ENCODE data around the gene MACROD2.

Gene MACROD2

GRCh38 chr20:15319439-15319838 lies 1324.1 kb downstream of the MACROD2 start:
- TF ChIP-seq CTCF (IDR thresholded peaks at IDR 0.05) (no peak), ZFX (IDR thresholded peaks at IDR 0.05; ENCODE audit: borderline replicate concordance) (no peak)
- no peak overlapping the region for H3K27ac ChIP-seq

GRCh38 chr20:15320941-15321340 lies 1325.6 kb downstream of the MACROD2 start:
- H3K27ac ChIP-seq = no peak overlapping the region
- TF ChIP-seq CTCF (IDR thresholded peaks at IDR 0.05) (no peak), ZFX (IDR thresholded peaks at IDR 0.05; ENCODE audit: borderline replicate concordance) (no peak)

DNA sequence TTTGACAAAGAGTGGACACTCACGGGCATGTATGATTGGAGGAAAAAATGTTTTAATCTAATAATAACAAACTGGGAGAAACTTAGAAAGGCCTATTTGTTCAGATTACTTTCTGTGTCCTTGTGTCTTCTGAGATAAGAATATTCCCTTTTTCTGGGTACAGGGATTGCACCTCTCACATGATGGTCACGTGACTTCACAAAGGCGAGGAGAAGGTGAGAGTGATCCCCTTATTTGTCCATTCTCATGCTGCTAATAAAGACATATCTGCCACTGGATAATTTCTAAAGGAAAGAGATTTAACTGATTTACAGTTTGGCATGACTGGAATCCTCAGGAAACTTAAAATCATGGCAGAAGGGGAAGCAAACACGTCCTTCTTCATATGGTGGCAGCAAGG lies 1331.8 kb downstream of the MACROD2 start:
- TF ChIP-seq ZFX (IDR thresholded peaks at IDR 0.05; ENCODE audit: borderline replicate concordance) = no peak
- TF ChIP-seq CTCF (IDR thresholded peaks at IDR 0.05) = no peak

GRCh38 chr20:15328084-15328483 lies 1332.8 kb downstream of the MACROD2 start:
- H3K27ac ChIP-seq = no peak overlapping the region
- TF ChIP-seq CTCF (IDR thresholded peaks at IDR 0.05) (no peak), ZFX (IDR thresholded peaks at IDR 0.05; ENCODE audit: borderline replicate concordance) (no peak)

More for the DNA sequence above, 1331.8 kb downstream of the MACROD2 start:
- H3K27ac ChIP-seq = no peak overlapping the region

- TF ChIP-seq ZFX (IDR thresholded peaks at IDR 0.05; ENCODE audit: borderline replicate concordance) = no peak
- TF ChIP-seq CTCF (IDR thresholded peaks at IDR 0.05) = no peak
- no peak overlapping the region for H3K27ac ChIP-seq
Measured at GRCh38 chr20:15332711-15333160, 1337.4 kb downstream of the MACROD2 start.

DNA sequence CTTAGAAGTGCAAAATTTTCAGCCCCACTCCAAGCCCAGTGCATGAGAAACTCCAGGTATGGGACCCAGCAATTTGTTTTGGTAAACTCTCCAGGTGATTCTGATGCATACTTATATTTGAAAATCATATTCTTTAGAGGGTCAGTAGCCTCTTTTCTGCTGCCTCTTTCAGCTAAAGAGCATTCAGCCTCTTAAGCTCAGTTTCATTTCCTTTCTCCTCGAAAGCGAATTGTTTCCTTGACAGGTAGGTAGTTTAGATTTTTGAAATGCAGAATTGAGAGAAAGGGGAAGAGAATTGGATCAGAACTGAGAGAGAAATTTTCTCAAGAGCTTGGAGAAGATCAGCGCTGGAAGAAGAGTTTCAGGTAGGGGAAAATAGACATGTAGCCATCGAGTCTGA lies 1337.9 kb downstream of the MACROD2 start:
- TF ChIP-seq ZFX (IDR thresholded peaks at IDR 0.05; ENCODE audit: borderline replicate concordance) (no peak), CTCF (IDR thresholded peaks at IDR 0.05) (no peak)
- H3K27ac ChIP-seq = no peak overlapping the region

DNA sequence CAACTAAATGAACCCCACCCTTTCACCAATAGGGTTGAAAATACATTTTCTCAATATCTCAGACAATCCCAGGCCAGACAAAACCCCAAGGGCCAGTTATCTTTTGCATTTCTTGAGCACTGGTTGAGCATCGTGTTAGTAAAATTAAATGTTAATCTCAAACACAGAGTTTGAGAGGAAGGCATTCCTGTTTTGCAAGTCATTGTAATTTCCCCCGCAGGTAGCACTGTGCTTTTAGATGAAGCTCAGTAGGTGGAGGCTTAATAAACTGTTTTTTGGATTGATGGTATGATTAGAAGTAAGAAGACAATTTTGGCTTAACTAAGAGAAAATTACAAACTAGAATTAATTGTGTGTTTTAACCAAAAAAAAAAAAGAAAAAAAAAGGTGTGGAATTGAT lies 1340.7 kb downstream of the MACROD2 start:
- TF ChIP-seq ZFX (IDR thresholded peaks at IDR 0.05; ENCODE audit: borderline replicate concordance) = no peak
- H3K27ac ChIP-seq = no peak overlapping the region

- TF ChIP-seq ZFX (IDR thresholded peaks at IDR 0.05; ENCODE audit: borderline replicate concordance) = no peak
- no peak overlapping the region for H3K27ac ChIP-seq
Measured at GRCh38 chr20:15336536-15336935, 1341.2 kb downstream of the MACROD2 start.
